ENCODE results near the gene CACNA1F.

CACNA1F gene

DNA sequence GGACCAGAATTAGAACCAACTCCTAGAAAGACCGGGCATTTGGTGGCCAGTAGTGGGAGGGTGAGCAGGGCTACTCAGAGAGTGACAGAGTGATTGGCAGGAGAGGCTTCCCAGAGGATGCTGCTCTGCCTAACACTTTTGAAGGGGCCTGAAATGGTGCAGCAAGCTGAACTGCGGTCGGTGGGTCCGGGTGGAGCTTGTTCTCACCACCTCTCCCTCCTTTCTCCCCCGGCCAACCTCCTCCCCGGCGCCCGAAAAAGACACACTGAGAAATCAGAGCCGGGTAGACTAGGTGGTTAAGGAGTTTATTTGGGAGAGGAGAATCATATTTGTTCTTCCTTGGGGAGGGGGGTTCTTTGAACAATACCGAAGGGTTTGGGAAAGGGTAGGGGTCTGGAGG, 45.6 kb downstream of the CACNA1F start:
- Histone ChIP-seq H3K27ac (peak overlapping the region in 1 of 2 donors; percentile 92), H3K4me3 (no peak overlapping the region)
- TF ChIP-seq, protein P1, sequence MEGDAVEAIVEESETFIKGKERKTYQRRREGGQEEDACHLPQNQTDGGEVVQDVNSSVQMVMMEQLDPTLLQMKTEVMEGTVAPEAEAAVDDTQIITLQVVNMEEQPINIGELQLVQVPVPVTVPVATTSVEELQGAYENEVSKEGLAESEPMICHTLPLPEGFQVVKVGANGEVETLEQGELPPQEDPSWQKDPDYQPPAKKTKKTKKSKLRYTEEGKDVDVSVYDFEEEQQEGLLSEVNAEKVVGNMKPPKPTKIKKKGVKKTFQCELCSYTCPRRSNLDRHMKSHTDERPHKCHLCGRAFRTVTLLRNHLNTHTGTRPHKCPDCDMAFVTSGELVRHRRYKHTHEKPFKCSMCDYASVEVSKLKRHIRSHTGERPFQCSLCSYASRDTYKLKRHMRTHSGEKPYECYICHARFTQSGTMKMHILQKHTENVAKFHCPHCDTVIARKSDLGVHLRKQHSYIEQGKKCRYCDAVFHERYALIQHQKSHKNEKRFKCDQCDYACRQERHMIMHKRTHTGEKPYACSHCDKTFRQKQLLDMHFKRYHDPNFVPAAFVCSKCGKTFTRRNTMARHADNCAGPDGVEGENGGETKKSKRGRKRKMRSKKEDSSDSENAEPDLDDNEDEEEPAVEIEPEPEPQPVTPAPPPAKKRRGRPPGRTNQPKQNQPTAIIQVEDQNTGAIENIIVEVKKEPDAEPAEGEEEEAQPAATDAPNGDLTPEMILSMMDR (IDR thresholded peaks at IDR 0.05): no peak
- no peak for DNase-seq (ENCODE audit: low spot score)

GRCh38 chrX:49187028-49187394, 46.1 kb downstream of the CACNA1F start:
- peak; percentile 71 for DNase-seq (ENCODE audit: low spot score)
- Histone ChIP-seq H3K4me3 (no peak overlapping the region), H3K27ac (peak overlapping the region; percentile 82 to 92)
- TF ChIP-seq, protein P1 (IDR thresholded peaks at IDR 0.05): no peak

DNA sequence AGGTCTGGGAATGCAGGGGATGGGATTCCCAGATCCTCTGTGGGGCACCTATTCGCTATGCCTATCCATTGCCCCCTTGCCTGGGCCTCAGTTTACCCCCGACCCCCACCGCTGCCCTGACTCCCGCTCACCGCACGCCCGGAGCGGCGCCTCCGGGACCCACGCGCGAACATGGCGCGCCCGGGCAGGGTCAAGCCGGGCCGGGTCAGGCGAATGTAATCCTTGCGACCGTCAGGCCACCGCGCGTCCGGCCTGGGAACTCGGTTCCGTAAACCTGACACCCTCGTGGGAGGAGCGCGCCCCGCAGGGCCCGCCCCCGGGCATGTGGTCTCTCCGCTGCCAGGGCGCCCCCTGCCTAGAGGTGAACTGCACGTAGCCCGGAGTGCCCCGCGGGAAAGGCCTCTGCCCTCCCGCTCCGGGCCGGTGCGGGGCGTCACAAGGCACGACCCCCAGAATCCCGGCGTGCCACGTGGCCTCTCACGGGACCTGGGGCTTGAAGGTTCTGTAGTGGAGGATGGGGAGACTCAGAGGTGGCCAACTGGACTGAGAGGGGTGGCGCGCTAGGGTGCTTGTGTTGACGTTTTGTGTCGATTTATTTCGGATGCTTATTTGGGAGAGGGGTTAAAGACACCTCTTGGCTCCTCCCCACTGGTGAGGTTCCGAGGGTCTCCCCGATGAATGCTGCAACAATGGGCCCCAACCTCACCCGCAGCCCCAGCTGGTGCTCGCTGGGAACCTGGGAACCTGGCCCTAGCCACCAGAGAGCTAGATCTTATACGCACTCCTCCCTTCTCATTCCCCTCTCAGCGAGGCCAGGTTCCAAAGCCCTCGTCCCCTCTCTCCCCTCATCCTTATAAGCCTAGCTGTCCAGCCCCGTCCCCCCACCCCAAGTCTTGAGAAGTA, 46.8 kb downstream of the CACNA1F start, which contains the start of gene PRICKLE3:
Gene PRICKLE3, minus strand, starts transcription at position 249 of the 903 bp plus-strand sequence. Its CDS starts 76 bp downstream, at position 173.
- peak; percentile 88 for DNase-seq (ENCODE audit: low spot score)
- TF ChIP-seq, protein P1 (IDR thresholded peaks at IDR 0.05): no peak
- Histone ChIP-seq H3K4me3 (peak within 1 kb of the TSS; percentile 79), H3K27ac (peak within 1 kb of the TSS; percentile 82 to 92)

- DNase-seq (ENCODE audit: low spot score): peak; percentile 92
- TF ChIP-seq, protein P1 (IDR thresholded peaks at IDR 0.05): no peak
- H3K27ac ChIP-seq: peak overlapping the region; percentile 82 to 92
- H3K4me3 ChIP-seq: peak overlapping the region; percentile 79
These were observed 48.6 kb downstream of the CACNA1F start for GRCh38 chrX:49184294-49185281.

GRCh38 chrX:49183701-49184281, 49.3 kb downstream of the CACNA1F start:
- no peak for DNase-seq (ENCODE audit: low spot score)
- Histone ChIP-seq H3K4me3 (peak overlapping the region; percentile 79), H3K27ac (peak overlapping the region; percentile 39 to 92)
- TF ChIP-seq, protein P1 (IDR thresholded peaks at IDR 0.05): no peak

DNA sequence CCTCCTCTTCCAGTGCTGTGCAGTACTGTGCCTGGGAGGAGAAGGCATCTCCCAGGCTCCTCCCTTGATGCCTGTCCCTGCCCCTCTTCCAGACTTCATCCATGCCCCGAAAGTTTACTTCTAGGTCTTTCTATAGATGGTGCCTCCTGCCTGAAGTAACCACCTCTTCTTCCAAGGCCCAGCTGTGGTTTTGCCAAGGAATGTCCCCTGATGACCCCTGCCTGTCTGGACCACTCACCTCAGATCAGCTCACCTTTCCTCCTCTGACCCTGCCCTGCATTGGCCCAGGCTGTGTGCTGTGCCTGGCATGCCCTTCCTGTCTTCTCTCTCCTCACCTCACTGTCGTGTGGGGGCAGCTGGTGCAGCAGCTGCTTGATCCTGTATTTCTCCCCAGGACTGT, 53.8 kb downstream of the CACNA1F start:
- TF ChIP-seq, protein P1 (IDR thresholded peaks at IDR 0.05): no peak
- Histone ChIP-seq H3K27ac (no peak overlapping the region), H3K4me3 (no peak overlapping the region)
- no peak for DNase-seq (ENCODE audit: low spot score)

Measured in coronary artery (tissue), 2 donors.